IPS-18a (cell line): ENCODE results near the gene EQTN.
"Not testable (repeated sequence)": the region's sequence is repeated elsewhere in the genome, so short reads cannot be mapped to it uniquely, and the experiment has no call there.

Experiments used
- H3K27ac ChIP-seq: one replicate; pipeline ENCODE4 v1.5.1; 2013; ENCODE audit warnings: low read length
- H3K27me3 ChIP-seq: one replicate; pipeline ENCODE4 v1.6.1; 2013; ENCODE audit warnings: mild to moderate bottlenecking, low read length; ENCODE audit not compliant: control insufficient read depth, insufficient read depth
- H3K36me3 ChIP-seq: one replicate; pipeline ENCODE4 v1.6.1; 2013; ENCODE audit warnings: low read depth, low read length; ENCODE audit not compliant: control insufficient read depth
- H3K4me1 ChIP-seq: one replicate; pipeline ENCODE4 v1.6.1; 2013; ENCODE audit warnings: low read depth, low read length; ENCODE audit not compliant: control insufficient read depth
- H3K4me3 ChIP-seq: one replicate; pipeline ENCODE4 v1.5.1; 2013; ENCODE audit warnings: low read length
- H3K9ac ChIP-seq: one replicate; pipeline ENCODE4 v1.6.1; 2013; ENCODE audit warnings: mild to moderate bottlenecking, low read length, moderate library complexity
- H3K9me3 ChIP-seq: one replicate; pipeline ENCODE4 v1.6.1; 2013; ENCODE audit warnings: low read depth, low read length; ENCODE audit not compliant: control insufficient read depth

The EQTN gene

DNA sequence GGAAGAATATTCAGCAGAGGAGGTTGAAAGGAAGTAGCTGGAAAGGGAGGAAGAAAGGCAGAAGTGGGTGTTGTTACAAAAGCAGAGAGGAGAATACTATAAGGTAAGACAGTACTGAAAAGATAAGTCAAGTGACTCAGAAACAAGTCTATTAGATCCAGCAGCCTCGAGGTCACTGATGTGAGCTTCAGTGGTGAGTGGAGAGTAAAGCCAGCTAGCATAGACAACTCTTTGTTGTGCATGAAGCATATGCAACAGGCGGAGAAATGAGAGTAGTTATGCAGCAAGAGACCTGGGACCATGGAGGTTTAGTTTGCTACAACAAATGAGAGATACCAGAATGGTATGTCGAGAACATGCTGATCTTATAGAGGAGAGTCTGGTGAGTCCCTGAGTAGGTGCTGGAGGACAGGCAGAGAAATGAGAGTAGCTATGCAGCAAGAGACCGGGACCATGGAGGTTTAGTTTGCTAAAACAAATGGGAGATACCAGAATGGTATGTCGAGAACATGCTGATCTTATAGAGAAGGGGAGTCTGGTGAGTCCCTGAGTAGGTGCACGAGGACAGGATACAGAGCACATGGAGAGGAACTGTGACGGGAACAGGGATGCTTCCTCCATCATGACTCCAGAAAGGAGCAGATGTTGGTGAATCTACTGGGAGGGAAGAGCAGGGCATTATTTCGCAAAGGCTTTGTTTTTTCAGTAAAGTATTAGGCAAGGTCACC lies 36.0 kb downstream of the EQTN start:
- Histone ChIP-seq H3K27me3 (no peaks in the 10 kb centered on the region), H3K27ac (no peak overlapping the region), H3K4me3 (no peak overlapping the region), H3K4me1 (no peaks in the 10 kb centered on the region), H3K36me3 (no peaks in the 10 kb centered on the region), H3K9ac (no peak overlapping the region), H3K9me3 (no peaks in the 10 kb centered on the region)

DNA sequence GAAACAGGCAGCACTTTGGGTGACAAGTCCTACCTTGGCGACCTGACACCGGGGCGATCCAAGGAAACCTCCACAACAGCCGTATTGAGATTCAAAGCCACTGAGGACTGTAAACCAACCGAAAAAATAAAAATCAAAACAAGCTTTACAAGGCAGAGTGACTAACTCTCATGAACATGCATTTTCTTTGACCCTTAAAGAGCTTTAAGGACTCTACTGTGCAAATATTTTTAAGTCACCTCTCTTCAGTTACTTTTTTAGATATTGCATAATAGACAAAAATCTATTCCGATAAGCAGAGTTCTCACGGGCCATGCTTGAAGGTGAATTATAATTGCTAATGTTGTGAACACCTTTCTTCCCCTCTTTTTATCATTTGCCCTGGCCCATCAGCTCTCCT lies 38.3 kb downstream of the EQTN start:
- Histone ChIP-seq H3K4me1 (no peaks in the 10 kb centered on the region), H3K36me3 (no peaks in the 10 kb centered on the region), H3K9me3 (no peaks in the 10 kb centered on the region), H3K9ac (no peak overlapping the region), H3K4me3 (no peak overlapping the region), H3K27me3 (no peaks in the 10 kb centered on the region), H3K27ac (no peak overlapping the region)

DNA sequence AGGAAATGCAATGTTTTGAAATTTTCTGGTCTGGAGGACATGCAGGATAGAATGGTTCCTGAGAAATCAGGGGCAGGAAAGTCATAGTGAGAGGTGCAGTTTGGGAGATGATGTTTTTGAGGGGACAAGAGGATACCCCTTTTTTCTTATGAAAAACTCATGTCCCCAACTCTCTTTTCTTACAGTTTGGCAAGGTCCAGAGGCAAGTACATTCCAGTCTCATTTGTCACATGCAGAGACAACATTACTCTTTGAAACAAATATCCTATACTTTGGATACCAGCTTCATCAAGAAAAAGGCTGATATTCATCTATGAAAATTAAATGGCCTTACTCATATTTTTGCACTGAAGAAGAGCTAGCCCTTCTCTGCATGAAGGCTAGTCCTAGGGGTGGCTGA lies 48.2 kb downstream of the EQTN start:
- H3K36me3 ChIP-seq: no peaks in the 10 kb centered on the region
- no peak overlapping the region for H3K27ac ChIP-seq
- no peaks in the 10 kb centered on the region for H3K9me3 ChIP-seq
- H3K27me3 ChIP-seq: no peaks in the 10 kb centered on the region
- no peak overlapping the region for H3K4me3 ChIP-seq
- H3K9ac ChIP-seq: no peak overlapping the region
- no peaks in the 10 kb centered on the region for H3K4me1 ChIP-seq

DNA sequence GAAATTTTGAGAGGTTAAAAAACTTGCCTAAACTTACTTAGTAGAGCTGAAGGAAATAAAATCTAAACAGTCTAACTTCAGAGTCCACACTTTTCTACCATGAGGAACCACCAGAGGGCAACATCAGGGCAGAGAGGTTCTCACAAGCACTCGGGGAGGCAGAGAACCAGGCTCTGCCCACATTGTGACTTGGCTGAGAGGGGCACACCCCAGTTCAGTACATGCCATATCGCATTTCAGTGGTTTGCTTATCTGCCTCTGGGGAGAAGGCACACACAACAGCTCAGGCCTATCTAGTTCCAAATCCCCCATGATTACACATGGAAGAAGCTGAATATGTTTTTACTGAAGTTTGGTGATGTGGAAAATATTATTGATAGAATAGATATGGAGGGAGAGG lies 49.2 kb downstream of the EQTN start:
- Histone ChIP-seq H3K9me3 (no peaks in the 10 kb centered on the region), H3K9ac (no peak overlapping the region), H3K27me3 (no peaks in the 10 kb centered on the region)

DNA sequence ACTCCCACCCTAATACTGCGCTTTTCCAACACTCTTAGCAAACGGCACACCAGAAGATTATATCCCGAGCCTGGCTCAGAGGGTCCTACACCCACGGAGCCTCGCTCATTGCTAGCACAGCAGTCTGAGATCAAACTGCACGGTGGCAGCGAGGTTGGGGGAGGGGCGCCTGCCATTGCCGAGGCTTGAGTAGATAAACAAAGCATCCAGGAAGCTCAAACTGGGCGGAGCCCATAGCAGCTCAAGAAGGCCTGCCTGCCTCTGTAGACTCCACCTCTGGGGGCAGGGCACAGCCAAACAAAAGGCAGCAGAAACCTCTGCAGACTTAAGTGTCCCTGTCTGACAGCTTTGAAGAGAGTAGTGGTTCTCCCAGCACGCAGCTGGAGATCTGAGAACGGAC lies 57.3 kb downstream of the EQTN start:
- H3K4me3 ChIP-seq, H3K9ac ChIP-seq, H3K4me1 ChIP-seq, H3K36me3 ChIP-seq, H3K27me3 ChIP-seq, H3K27ac ChIP-seq: not testable (repeated sequence)
- peaks cover 19% of the 10 kb centered on the region for H3K9me3 ChIP-seq

More for the DNA sequence above, 49.2 kb downstream of the EQTN start:
- no peaks in the 10 kb centered on the region for H3K36me3 ChIP-seq
- H3K4me1 ChIP-seq: no peaks in the 10 kb centered on the region
- no peak overlapping the region for H3K27ac ChIP-seq
- no peak overlapping the region for H3K4me3 ChIP-seq
